Glutamatergic neuron (in vitro differentiated cells): Measurements from ENCODE around the gene ALAS1. TPM values are rescaled to one million over a fixed set of nuclear protein-coding genes. Genes with fewer than 3 reads are reported as not detected.

Experiments
- DNase-seq: peaks from one replicate; pipeline ENCODE4 v3.0.0; 2022
- H3K27ac Mint-ChIP-seq: one replicate; pipeline ENCODE4 v1.8.0; 2020; ENCODE audit warnings: mild to moderate bottlenecking, mixed read lengths, inconsistent platforms; ENCODE audit not compliant: unreplicated experiment
- H3K27me3 Mint-ChIP-seq: one replicate; pipeline ENCODE4 v1.8.0; 2020; ENCODE audit warnings: mild to moderate bottlenecking, moderate library complexity, mixed read lengths, inconsistent platforms; ENCODE audit not compliant: unreplicated experiment
- H3K36me3 Mint-ChIP-seq: one replicate; pipeline ENCODE4 v1.8.0; 2020; ENCODE audit warnings: mild to moderate bottlenecking, mixed read lengths, inconsistent platforms; ENCODE audit not compliant: unreplicated experiment
- H3K4me1 Mint-ChIP-seq: one replicate; pipeline ENCODE4 v1.8.0; 2020; ENCODE audit warnings: mild to moderate bottlenecking, low read depth, mixed read lengths, inconsistent platforms; ENCODE audit not compliant: unreplicated experiment
- H3K4me3 Mint-ChIP-seq: one replicate; pipeline ENCODE4 v1.8.0; 2020; ENCODE audit warnings: mild to moderate bottlenecking, mixed read lengths, inconsistent platforms; ENCODE audit not compliant: unreplicated experiment
- H3K9me3 Mint-ChIP-seq: one replicate; pipeline ENCODE4 v1.8.0; 2020; ENCODE audit warnings: mild to moderate bottlenecking, moderate library complexity, mixed read lengths, inconsistent platforms; ENCODE audit not compliant: unreplicated experiment
- CTCF ChIP-seq: fragments of 200-600 bp; sonication (generic); IDR thresholded peaks from one replicate; pipeline ENCODE4 v1.5.0; 2021; ENCODE audit not compliant: partially characterized antibody, unreplicated experiment
- total RNA-seq: library from RNA; stranded (reverse); fragmentation: NEBNext Ultra II Directional; extraction: Animal tissue kit (Norgen Biotek cat#: 25700); gene quantifications from one replicate; pipeline ENCODE4 v1.2.1, GENCODE V29; 2021; ENCODE audit not compliant: unreplicated experiment

ALAS1 gene
- total RNA-seq, 1 donor from 2014 or later = 41.7 TPM

- peaks cover 5% of the 10 kb centered on the region for H3K9me3 Mint-ChIP-seq
- H3K27ac Mint-ChIP-seq = no peak within 1 kb of the TSS
- H3K27me3 Mint-ChIP-seq = peaks cover 16% of the 10 kb centered on the region
- TF ChIP-seq CTCF = no peak
- peaks cover 6% of the 10 kb centered on the region for H3K4me1 Mint-ChIP-seq
- no peak for DNase-seq
- no peak within 1 kb of the TSS for H3K4me3 Mint-ChIP-seq
- H3K36me3 Mint-ChIP-seq = no peaks in the 10 kb centered on the region
Observed at GRCh38 chr3:52225452-52226228, 27.7 kb downstream of the ALAS1 start, which contains the start of gene TLR9. Gene TLR9 (minus strand): TSS chr3:52225645. CDS start chr3:52225529, 116 bp downstream.

- Mint-ChIP-seq H3K4me3 (no peak overlapping the region), H3K4me1 (peaks cover 6% of the 10 kb centered on the region), H3K27me3 (peaks cover 16% of the 10 kb centered on the region), H3K9me3 (peaks cover 5% of the 10 kb centered on the region), H3K36me3 (no peaks in the 10 kb centered on the region), H3K27ac (peak overlapping the region; percentile 7)
- DNase-seq = no peak
- no peak for TF ChIP-seq CTCF
Observed at GRCh38 chr3:52226229-52226817, 28.4 kb downstream of the ALAS1 start.

GRCh38 chr3:52227117-52227516 lies 29.2 kb downstream of the ALAS1 start:
- peaks cover 19% of the 10 kb centered on the region for H3K27me3 Mint-ChIP-seq
- no peak for TF ChIP-seq CTCF
- DNase-seq = no peak
- H3K4me1 Mint-ChIP-seq = peaks cover 10% of the 10 kb centered on the region
- H3K36me3 Mint-ChIP-seq = no peaks in the 10 kb centered on the region
- H3K4me3 Mint-ChIP-seq = no peak overlapping the region
- H3K27ac Mint-ChIP-seq = no peak overlapping the region
- H3K9me3 Mint-ChIP-seq = peaks cover 5% of the 10 kb centered on the region

GRCh38 chr3:52227766-52228165 lies 29.8 kb downstream of the ALAS1 start:
- no peak for DNase-seq
- Mint-ChIP-seq H3K27me3 (peaks cover 18% of the 10 kb centered on the region), H3K36me3 (no peaks in the 10 kb centered on the region), H3K9me3 (peaks cover 5% of the 10 kb centered on the region), H3K27ac (no peak overlapping the region), H3K4me1 (peaks cover 12% of the 10 kb centered on the region), H3K4me3 (no peak overlapping the region)
- no peak for TF ChIP-seq CTCF

- no peak overlapping the region for H3K4me3 Mint-ChIP-seq
Observed at GRCh38 chr3:52228266-52228665, 30.3 kb downstream of the ALAS1 start.

More at GRCh38 chr3:52228266-52228665, 30.3 kb downstream of the ALAS1 start:
- Mint-ChIP-seq H3K4me1 (peaks cover 12% of the 10 kb centered on the region), H3K9me3 (peaks cover 5% of the 10 kb centered on the region), H3K27ac (no peak overlapping the region), H3K36me3 (no peaks in the 10 kb centered on the region), H3K27me3 (peaks cover 16% of the 10 kb centered on the region)
- TF ChIP-seq CTCF = no peak
- no peak for DNase-seq
